SH-SY5Y (cell line): ENCODE results near the gene PIGW.

Source experiments
- GATA2 ChIP-seq: IDR thresholded peaks from 2 replicates; pipeline ENCODE4 v1.6.1; 2011; ENCODE audit warnings: mild to moderate bottlenecking, low read depth, low read length
- GATA3 ChIP-seq: IDR thresholded peaks from 2 replicates; pipeline ENCODE4 v1.6.1; 2011; ENCODE audit warnings: low read depth, mild to moderate bottlenecking, low read length, moderate library complexity

PIGW gene

DNA sequence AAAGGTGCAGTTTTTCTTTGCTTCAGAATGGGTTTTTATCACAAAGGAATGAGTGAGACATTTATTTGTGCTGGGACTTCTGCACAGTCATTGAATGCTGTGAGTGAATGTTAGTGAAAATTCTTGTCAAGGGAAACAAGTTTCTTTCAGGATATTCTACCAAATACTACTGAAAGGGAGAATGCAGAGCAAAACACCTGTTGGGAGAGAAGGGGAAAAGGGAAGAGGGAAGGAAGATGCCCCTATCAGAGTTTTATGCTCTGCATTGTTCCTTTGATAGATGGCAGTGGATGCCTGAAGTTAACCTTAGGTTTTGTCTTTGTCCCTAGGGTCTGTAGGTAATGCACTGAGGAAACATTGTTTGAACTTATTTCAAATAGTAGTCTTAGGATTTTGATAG lies 13.0 kb downstream of the PIGW start:
- TF ChIP-seq GATA3 (no peak), GATA2 (no peak)

DNA sequence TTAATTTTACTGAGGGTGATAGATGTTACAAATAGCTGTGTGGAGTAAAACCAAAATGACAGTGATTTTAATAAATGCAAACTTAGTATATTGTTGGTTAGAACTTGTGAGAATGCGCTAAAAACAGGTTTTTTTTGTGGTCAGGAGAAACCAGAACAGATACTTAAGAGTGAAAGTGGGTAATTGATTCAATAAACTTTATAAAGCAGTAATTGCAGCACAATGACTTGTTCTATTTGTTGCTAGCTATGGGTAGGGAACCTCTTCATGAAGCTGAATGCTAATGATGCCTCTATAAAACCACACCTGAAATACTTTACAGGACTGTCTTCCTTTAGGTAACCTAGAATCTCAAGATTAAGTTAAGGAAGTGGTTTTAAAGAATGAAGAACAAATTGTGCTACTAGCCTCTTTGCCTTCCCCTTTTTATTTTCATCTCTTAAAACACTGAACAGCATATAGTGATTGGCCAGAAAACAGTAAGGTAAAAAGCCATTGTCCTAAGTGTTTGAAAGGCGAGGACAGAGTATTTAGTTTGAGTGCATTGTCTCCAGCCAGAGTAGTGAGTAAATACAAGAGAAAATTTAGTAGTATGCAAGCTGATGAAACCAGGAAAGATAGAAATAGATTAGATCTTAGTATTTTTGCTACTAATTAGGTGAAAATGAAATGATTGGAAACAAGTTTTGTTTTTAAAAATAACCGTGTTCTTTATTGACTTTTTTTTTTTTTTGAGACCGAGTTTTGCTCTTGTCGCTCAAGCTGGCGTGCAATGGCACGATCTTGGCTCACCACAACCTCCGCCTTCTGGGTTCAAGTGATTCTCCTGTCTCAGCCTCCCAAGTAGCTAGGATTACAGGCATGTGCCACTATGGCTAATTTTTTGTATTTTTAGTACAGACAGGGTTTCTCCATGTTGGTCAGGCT lies 16.0 kb downstream of the PIGW start:
- TF ChIP-seq GATA3 (no peak), GATA2 (no peak)

DNA sequence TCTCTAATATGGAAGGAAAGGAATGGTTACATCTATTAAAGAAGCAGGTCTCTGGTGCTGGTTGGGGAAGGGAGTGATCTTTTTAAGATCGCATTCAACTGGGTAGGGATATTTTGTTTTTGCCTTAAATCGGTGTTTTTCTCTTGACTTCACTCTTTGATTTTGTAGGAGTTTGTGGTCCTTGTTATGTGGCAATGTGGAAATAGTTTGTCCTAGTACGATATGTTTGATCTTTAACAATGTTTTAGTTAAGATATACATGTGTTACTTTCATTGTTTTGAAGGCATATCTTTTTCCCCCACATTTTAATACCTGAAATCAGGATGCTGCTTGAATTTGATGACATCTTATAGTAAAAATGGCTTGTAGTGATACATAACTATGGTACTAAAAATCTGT lies 18.7 kb downstream of the PIGW start:
- no peak for TF ChIP-seq GATA3
- no peak for TF ChIP-seq GATA2

DNA sequence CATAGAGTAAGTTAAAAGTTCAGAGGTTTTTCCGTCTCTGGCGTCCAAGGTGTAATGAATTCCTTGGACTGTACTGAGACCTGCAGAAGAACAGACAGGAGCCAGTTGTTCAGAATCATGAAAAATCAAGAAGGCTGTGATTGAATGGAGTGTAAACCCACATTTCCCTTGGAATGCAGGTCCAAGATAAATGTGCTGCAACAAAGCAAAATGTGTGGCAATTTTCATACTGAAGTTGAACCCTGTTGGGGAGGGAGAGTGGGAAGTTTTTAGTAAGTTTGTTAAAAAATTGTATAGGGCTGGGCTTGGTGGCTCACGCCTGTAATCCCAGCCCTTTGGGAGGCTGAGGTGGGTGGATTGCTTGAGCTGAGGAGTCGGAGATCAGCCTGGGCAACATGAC lies 31.3 kb downstream of the PIGW start:
- TF ChIP-seq GATA3 (no peak), GATA2 (no peak)

DNA sequence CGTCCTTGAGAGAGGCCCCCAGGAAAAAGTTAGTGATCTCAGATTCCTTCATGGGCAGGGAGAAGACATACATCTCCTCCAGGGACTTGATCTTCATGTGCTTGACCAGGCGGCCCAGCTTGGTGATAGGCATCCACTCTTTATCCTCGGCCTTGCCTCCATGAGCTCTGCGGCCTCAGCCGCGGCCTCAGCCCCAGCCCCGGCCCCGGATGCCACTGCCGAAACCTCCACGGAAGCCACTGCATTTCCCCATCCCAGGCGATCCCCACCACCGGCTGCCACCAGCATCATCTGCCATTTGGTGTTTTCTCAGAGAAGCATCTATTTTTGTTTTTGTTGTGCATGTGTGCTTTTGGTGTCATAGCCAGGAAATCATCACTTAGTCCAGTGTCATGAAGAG lies 40.2 kb downstream of the PIGW start:
- TF ChIP-seq GATA2 (no peak), GATA3 (no peak)

DNA sequence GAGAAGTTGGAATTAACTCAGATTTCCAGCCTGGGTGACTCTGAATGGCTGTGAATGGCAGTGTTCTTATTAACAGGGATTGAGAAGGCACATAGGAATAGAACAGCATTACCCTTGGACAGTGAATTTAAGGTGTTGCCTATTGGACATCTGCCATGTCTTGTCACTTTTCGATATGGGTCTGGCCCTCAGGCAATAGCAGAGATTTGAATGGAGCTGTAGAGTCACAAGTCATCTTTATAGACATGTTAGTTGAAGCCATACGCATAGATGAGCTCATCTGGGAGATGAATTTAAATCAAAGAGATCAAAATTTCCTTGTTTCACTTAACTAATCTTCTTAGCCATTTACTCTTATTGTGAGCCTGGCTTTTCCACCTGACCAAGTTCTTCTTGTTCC lies 42.0 kb downstream of the PIGW start:
- no peak for TF ChIP-seq GATA3
- TF ChIP-seq GATA2 = no peak

DNA sequence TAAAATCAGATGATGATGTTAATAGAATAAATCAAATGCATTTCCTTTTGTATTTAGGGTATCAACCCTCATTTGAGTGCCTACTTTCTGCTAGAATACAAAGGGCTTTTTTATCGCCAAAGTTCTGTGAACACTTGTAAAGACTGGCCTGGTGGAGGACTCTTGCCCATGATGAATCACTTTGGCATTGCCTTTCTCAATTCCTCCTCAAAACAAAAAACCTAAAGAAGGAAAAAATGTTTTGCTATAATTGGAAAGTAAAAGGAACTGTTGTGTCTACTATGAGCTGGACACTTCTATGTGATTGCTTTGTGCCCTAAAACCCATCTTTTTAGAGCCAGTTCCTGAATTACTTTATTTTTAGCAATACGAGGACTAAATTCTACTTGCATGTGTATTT lies 43.9 kb downstream of the PIGW start:
- TF ChIP-seq GATA2 (no peak), GATA3 (no peak)

DNA sequence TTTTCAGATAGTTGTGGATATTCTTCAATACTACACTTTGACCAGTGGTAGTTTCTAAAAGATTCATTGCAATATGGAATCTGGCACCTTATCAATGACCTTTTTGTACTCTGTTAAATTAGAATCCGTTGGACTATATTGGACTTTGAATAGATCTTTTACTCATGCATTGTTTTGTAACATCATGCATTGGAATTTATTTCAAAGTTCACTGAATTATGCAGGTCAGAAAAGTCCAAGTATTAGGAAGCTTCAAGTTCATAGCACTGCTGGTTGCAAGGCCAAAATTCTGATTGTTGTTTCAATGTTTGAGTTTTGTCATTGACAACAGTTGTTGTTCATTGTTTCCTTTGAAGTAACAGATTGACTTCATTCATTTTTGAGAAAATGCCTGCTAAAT lies 49.0 kb downstream of the PIGW start:
- TF ChIP-seq GATA2 = no peak
- TF ChIP-seq GATA3 = no peak

DNA sequence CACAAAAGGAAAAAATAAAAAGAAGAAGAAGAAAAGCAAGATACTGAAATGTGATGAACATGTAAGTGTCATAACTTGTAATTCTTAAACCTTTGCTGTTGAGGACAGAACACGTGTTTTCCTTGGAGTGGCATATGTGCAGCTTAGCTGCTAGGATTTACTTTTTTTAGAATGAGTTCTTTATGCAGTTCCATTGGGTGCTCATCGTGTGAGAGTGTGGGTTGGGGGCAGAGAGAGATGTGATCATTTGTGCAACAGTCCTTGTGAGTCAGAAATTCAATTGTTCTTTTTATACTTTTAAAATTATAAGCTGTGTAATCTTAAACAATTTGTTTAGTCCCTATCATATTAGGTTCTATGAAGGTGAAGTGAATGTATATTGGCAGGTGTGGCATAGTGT lies 51.4 kb downstream of the PIGW start:
- TF ChIP-seq GATA2 (no peak), GATA3 (no peak)
